PC-3 (cell line): Measurements from ENCODE around the gene NAV2.

ENCODE experiments used
- CTCF ChIP-seq: fragments of 300-600 bp; sonication (generic); conservative IDR thresholded peaks from 2 replicates; pipeline ENCODE4 v1.5.1; 2017; ENCODE audit warnings: antibody characterized with exemption, low read depth, mild to moderate bottlenecking, low read length
- EZH2 ChIP-seq: fragments of 300-600 bp; sonication (generic); IDR thresholded peaks from one replicate; pipeline ENCODE4 v1.6.1; 2017; ENCODE audit warnings: antibody characterized with exemption, mild to moderate bottlenecking, low read length; ENCODE audit not compliant: unreplicated experiment
- EZH2phosphoT487 ChIP-seq: fragments of 300-600 bp; sonication (generic); IDR thresholded peaks from 2 replicates; pipeline ENCODE4 v1.6.1; 2018; ENCODE audit warnings: mild to moderate bottlenecking, antibody characterized with exemption, low read length, borderline replicate concordance

GRCh38 chr11:20068691-20069090 is 356.1 kb downstream of the NAV2 start:
- TF ChIP-seq CTCF (no peak), EZH2phosphoT487 (no peak), EZH2 (no peak)
